Measurements from ENCODE around the gene FTSJ1. TPM values are rescaled to one million over a fixed set of nuclear protein-coding genes. Genes with fewer than 3 reads are reported as not detected.

The FTSJ1 gene
- total and polyA plus RNA-seq, 2 donors (not counting 1 experiment from before 2014, with no cell fraction given) = 36.6 to 55.8 TPM

- Mint-ChIP-seq H3K9me3 (ENCODE audit: insufficient read depth) (no peaks in the 10 kb centered on the region), H3K27me3 (no peaks in the 10 kb centered on the region), H3K4me3 (no peak overlapping the region), H3K4me1 (no peaks in the 10 kb centered on the region), H3K27ac (no peak overlapping the region)
- peaks cover 0 to 16% of the 10 kb centered on the region in 2 experiments for H3K36me3 ChIP-seq (replicated peaks in 1 of 2; ENCODE audit: control extremely low read depth in 1 of 2, control insufficient read depth in 1 of 2, extremely low read depth in 1 of 2, insufficient read depth in 2 of 2, low read length in 1 of 2)
- DNase-seq (no peak), ATAC-seq (ENCODE audit: low read depth) (no peak)
- H3K27me3 ChIP-seq (replicated peaks in 1 of 4; ENCODE audit: control extremely low read depth in 1 of 4, control insufficient read depth in 3 of 4, insufficient read depth in 4 of 4, low read length in 3 of 4) = no peaks in the 10 kb centered on the region
- no peaks in the 10 kb centered on the region for H4K20me1 ChIP-seq (ENCODE audit: control insufficient read depth, insufficient read depth, low read length, poor library complexity, severe bottlenecking)
- no peak overlapping the region for H2AFZ ChIP-seq (ENCODE audit: insufficient read depth, low read depth, low read length, poor library complexity, severe bottlenecking)
- H3K27ac ChIP-seq (ENCODE audit: low read length in 2 of 2) = no peak overlapping the region
- CTCF ChIA-PET = no interaction called here
- intact Hi-C loops (cut with micrococcal nuclease) = no loop called here
- no peak for TF ChIP-seq EZH2 (IDR thresholded peaks at IDR 0.05; ENCODE audit: borderline replicate concordance, insufficient read depth, low read depth, low read length, poor library complexity, severe bottlenecking)
- no peak for TF ChIP-seq CTCF (IDR thresholded peaks at IDR 0.05)
- H3K4me1 ChIP-seq (ENCODE audit: control insufficient read depth in 2 of 2, insufficient read depth in 2 of 2, low read length in 2 of 2) = no peaks in the 10 kb centered on the region
- no peak overlapping the region for H3K4me3 ChIP-seq (ENCODE audit: control extremely low read depth in 1 of 5, extremely low read depth in 1 of 5, insufficient read depth in 1 of 5, low read depth in 2 of 5, low read length in 4 of 5)
- H3K9me3 ChIP-seq (ENCODE audit: control extremely low read depth in 1 of 3, control insufficient read depth in 2 of 3, insufficient read depth in 1 of 3, low read length in 2 of 3) = no peaks in the 10 kb centered on the region
- no peaks in the 10 kb centered on the region for H3K79me2 ChIP-seq (ENCODE audit: control insufficient read depth, insufficient read depth, low read length)
- no peak overlapping the region for H3K9ac ChIP-seq (ENCODE audit: low read length)
- WGBS (ENCODE audit: insufficient coverage) = no CpG with 5 or more reads among the region's 3 CpGs
- H3K4me2 ChIP-seq (replicated peaks; ENCODE audit: low read depth, low read length, poor library complexity, severe bottlenecking) = no peak overlapping the region
- POLR2A ChIA-PET = no interaction called here
Observed at GRCh38 chrX:48530736-48531135, 54.7 kb downstream of the FTSJ1 start.

- Histone ChIP-seq H3K36me3 (replicated peaks in 1 of 2; ENCODE audit: control extremely low read depth in 1 of 2, control insufficient read depth in 1 of 2, extremely low read depth in 1 of 2, insufficient read depth in 2 of 2, low read length in 1 of 2) (peaks cover 0 to 16% of the 10 kb centered on the region in 2 experiments), H3K4me1 (ENCODE audit: control insufficient read depth in 2 of 2, insufficient read depth in 2 of 2, low read length in 2 of 2) (no peaks in the 10 kb centered on the region), H3K9me3 (ENCODE audit: control extremely low read depth in 1 of 3, control insufficient read depth in 2 of 3, insufficient read depth in 1 of 3, low read length in 2 of 3) (no peaks in the 10 kb centered on the region), H4K20me1 (ENCODE audit: control insufficient read depth, insufficient read depth, low read length, poor library complexity, severe bottlenecking) (no peaks in the 10 kb centered on the region), H3K79me2 (ENCODE audit: control insufficient read depth, insufficient read depth, low read length) (no peaks in the 10 kb centered on the region), H2AFZ (ENCODE audit: insufficient read depth, low read depth, low read length, poor library complexity, severe bottlenecking) (no peak overlapping the region), H3K27ac (ENCODE audit: low read length in 2 of 2) (no peak overlapping the region), H3K4me3 (ENCODE audit: control extremely low read depth in 1 of 5, extremely low read depth in 1 of 5, insufficient read depth in 1 of 5, low read depth in 2 of 5, low read length in 4 of 5) (no peak overlapping the region), H3K4me2 (replicated peaks; ENCODE audit: low read depth, low read length, poor library complexity, severe bottlenecking) (no peak overlapping the region), H3K9ac (ENCODE audit: low read length) (no peak overlapping the region), H3K27me3 (replicated peaks in 1 of 4; ENCODE audit: control extremely low read depth in 1 of 4, control insufficient read depth in 3 of 4, insufficient read depth in 4 of 4, low read length in 3 of 4) (no peaks in the 10 kb centered on the region)
- no peaks in the 10 kb centered on the region for H3K27me3 Mint-ChIP-seq
- H3K9me3 Mint-ChIP-seq (ENCODE audit: insufficient read depth) = no peaks in the 10 kb centered on the region
- ATAC-seq (ENCODE audit: low read depth) = no peak
- no peak for DNase-seq
- ChIA-PET POLR2A (no interaction called here), CTCF (no interaction called here)
- 93% methylated on average over 3 of the region's 5 CpGs for WGBS (ENCODE audit: insufficient coverage)
- no peaks in the 10 kb centered on the region for H3K4me1 Mint-ChIP-seq
- H3K4me3 Mint-ChIP-seq = no peak overlapping the region
- no peak overlapping the region for H3K27ac Mint-ChIP-seq
- intact Hi-C loops (cut with micrococcal nuclease) = no loop called here
- TF ChIP-seq EZH2 (IDR thresholded peaks at IDR 0.05; ENCODE audit: borderline replicate concordance, insufficient read depth, low read depth, low read length, poor library complexity, severe bottlenecking) = no peak
- TF ChIP-seq CTCF (IDR thresholded peaks at IDR 0.05) = no peak
Observed at GRCh38 chrX:48531358-48531959, 55.5 kb downstream of the FTSJ1 start.

Measured in B cell (primary cell).